Measurements from ENCODE around the gene TNFRSF19.

DNA sequence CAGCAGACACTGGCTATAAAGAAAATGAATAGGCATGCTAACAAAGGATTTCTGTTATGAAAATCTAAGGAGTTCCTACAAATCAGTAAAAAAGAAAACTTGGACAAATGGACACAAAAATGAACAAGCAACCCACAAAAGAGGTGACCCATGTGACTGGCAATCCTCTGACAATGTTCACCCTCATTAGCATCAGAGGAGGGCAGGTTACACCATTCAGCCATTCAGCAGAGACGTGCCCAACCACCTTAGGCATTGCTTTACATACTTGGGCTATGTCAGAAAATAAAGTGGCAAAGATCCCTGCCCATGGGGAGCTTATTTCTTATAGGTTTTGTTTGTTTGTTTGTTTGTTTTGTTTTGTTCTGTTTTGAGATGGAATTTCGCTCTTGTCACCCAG, 46.0 kb downstream of the TNFRSF19 start:
- TF ChIP-seq, protein P1, sequence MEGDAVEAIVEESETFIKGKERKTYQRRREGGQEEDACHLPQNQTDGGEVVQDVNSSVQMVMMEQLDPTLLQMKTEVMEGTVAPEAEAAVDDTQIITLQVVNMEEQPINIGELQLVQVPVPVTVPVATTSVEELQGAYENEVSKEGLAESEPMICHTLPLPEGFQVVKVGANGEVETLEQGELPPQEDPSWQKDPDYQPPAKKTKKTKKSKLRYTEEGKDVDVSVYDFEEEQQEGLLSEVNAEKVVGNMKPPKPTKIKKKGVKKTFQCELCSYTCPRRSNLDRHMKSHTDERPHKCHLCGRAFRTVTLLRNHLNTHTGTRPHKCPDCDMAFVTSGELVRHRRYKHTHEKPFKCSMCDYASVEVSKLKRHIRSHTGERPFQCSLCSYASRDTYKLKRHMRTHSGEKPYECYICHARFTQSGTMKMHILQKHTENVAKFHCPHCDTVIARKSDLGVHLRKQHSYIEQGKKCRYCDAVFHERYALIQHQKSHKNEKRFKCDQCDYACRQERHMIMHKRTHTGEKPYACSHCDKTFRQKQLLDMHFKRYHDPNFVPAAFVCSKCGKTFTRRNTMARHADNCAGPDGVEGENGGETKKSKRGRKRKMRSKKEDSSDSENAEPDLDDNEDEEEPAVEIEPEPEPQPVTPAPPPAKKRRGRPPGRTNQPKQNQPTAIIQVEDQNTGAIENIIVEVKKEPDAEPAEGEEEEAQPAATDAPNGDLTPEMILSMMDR (conservative IDR thresholded peaks at IDR 0.05) = no peak
- TF ChIP-seq EZH2 (IDR thresholded peaks at IDR 0.05; ENCODE audit: low read depth) = no peak

Data from PC-9 (cell line).